K562 (cell line): ENCODE results near the gene STX2. TPM values are rescaled to one million over a fixed set of nuclear protein-coding genes. Genes with fewer than 3 reads are reported as not detected.

Experiments used
- BCL6 ChIP-seq: fragments of 250-450 bp; sonication (Bioruptor Pico); IDR thresholded peaks from 2 replicates; pipeline ENCODE4 v1.4.0; 2020
- CSDE1 ChIP-seq, 2 experiments: fragments of 450-650 bp; IDR thresholded peaks; 2 replicates each; pipeline ENCODE4 v1.6.1; 2016; ENCODE audit warnings: mild to moderate bottlenecking in 1 of 2
- E2F8 ChIP-seq: fragments of 450-650 bp; IDR thresholded peaks from 2 replicates; pipeline ENCODE4 v1.7.1; 2018; ENCODE audit warnings: mild to moderate bottlenecking, low read depth; ENCODE audit not compliant: partially characterized antibody
- ELF1 ChIP-seq: fragments of 200-800 bp; sonication (Bioruptor generic); IDR thresholded peaks from 2 replicates; pipeline ENCODE4 v1.6.1; 2016; ENCODE audit warnings: missing genetic modification characterization, missing compliant biosample characterization
- ETS2 ChIP-seq: IDR thresholded peaks from 2 replicates; pipeline ENCODE4 v1.6.1; 2016; ENCODE audit warnings: borderline replicate concordance, missing genetic modification characterization, mild to moderate bottlenecking, moderate library complexity, missing compliant biosample characterization; ENCODE audit not compliant: poor library complexity, severe bottlenecking
- ETV6 ChIP-seq, 3 experiments: fragments of 150-350 bp in 1 of 3; sonication (generic) in 1 of 3; formaldehyde crosslinking in 1 of 3; IDR thresholded peaks; 2 replicates each; pipeline versions ENCODE4 v1.6.1 to v1.8.0; 2014 to 2022; ENCODE audit warnings: borderline replicate concordance in 2 of 3, low read depth in 2 of 3, antibody characterized with exemption in 1 of 3, low read length in 1 of 3, mild to moderate bottlenecking in 1 of 3, missing genetic modification reagents in 1 of 3
- GATAD2B ChIP-seq: fragments of 450-650 bp; IDR thresholded peaks from 2 replicates; pipeline ENCODE4 v1.6.1; 2017; ENCODE audit warnings: mild to moderate bottlenecking, borderline replicate concordance
- HDAC3 ChIP-seq: fragments of 450-650 bp; IDR thresholded peaks from 2 replicates; pipeline ENCODE4 v1.6.1; 2018; ENCODE audit warnings: borderline replicate concordance, mild to moderate bottlenecking, moderate library complexity; ENCODE audit not compliant: partially characterized antibody
- HMG20B ChIP-seq: fragments of 250-450 bp; sonication (Bioruptor Pico); IDR thresholded peaks from 2 replicates; pipeline ENCODE4 v1.5.0; 2021; ENCODE audit warnings: mild to moderate bottlenecking
- HNRNPL ChIP-seq: fragments of 200-400 bp; formaldehyde crosslinking; IDR thresholded peaks from 2 replicates; pipeline ENCODE4 v1.6.1; 2017; ENCODE audit warnings: low read depth, mild to moderate bottlenecking, low read length
- MYBL2 ChIP-seq, 2 experiments: fragments of 450-650 bp in 1 of 2; sonication (generic) in 1 of 2; formaldehyde crosslinking in 1 of 2; IDR thresholded peaks; 2 replicates each; pipeline versions ENCODE4 v1.6.1 to v1.8.1; 2017 to 2022; ENCODE audit warnings: borderline replicate concordance in 1 of 2, inconsistent platforms in 1 of 2, low read depth in 1 of 2, mild to moderate bottlenecking in 1 of 2, missing genetic modification reagents in 1 of 2, moderate library complexity in 1 of 2
- PBX2 ChIP-seq, 2 experiments: IDR thresholded peaks in 1 of 2; conservative IDR thresholded peaks in 1 of 2; 2 replicates each; pipeline ENCODE4 v1.6.1; 2016; ENCODE audit warnings: low read depth in 2 of 2, mild to moderate bottlenecking in 1 of 2, missing compliant biosample characterization in 1 of 2, missing genetic modification characterization in 1 of 2, moderate library complexity in 1 of 2
- PHF20 ChIP-seq: fragments of 450-650 bp; IDR thresholded peaks from 2 replicates; pipeline ENCODE4 v1.6.1; 2018; ENCODE audit not compliant: partially characterized antibody
- RBBP5 ChIP-seq: fragments of 200-600 bp; sonication (generic); IDR thresholded peaks from 2 replicates; pipeline ENCODE4 v1.6.1; 2012; ENCODE audit warnings: borderline replicate concordance, mild to moderate bottlenecking, low read length, control low read depth, inconsistent platforms; ENCODE audit not compliant: insufficient read depth, poor library complexity, severe bottlenecking
- SAFB2 ChIP-seq: fragments of 200-400 bp; formaldehyde crosslinking; IDR thresholded peaks from 2 replicates; pipeline ENCODE4 v1.6.1; 2018; ENCODE audit warnings: borderline replicate concordance, low read length, low read depth, moderate library complexity; ENCODE audit not compliant: severe bottlenecking
- ZBTB2 ChIP-seq: fragments of 450-650 bp; IDR thresholded peaks from 2 replicates; pipeline ENCODE4 v1.6.1; 2016; ENCODE audit warnings: antibody characterized with exemption
- ZNF274 ChIP-seq: IDR thresholded peaks from 2 replicates; pipeline ENCODE4 v1.6.1; 2011; ENCODE audit warnings: low read depth, mild to moderate bottlenecking, low read length, moderate library complexity, borderline replicate concordance
- ZNF76 ChIP-seq: fragments of 250-450 bp; sonication (Bioruptor Pico); IDR thresholded peaks from 2 replicates; pipeline ENCODE4 v1.4.0; 2020; ENCODE audit warnings: mild to moderate bottlenecking, moderate library complexity, borderline replicate concordance
- polyA plus RNA-seq, 8 experiments: library from polyadenylated mRNA; depleted of rRNA in 4 of 8; stranded (reverse) in 5 of 8; unstranded in 3 of 8; fragments of >200 nt; fragmentation: Nextera tagmentation in 2 of 8; fragmentation: Illumina TruSeq in 1 of 8; extraction: Ambion mirVana in 2 of 8; extraction: Trizol in 1 of 8; gene quantifications; 2 replicates each; pipeline versions ENCODE4 v1.2.1 to v1.2.3, GENCODE V29; 2011 to 2014; ENCODE audit warnings: inconsistent platforms in 1 of 8, missing spikeins in 1 of 8
- total RNA-seq, 7 experiments: library from RNA; depleted of rRNA in 6 of 7; stranded (reverse); fragments of >200 nt in 6 of 7; fragmentation: Illumina TruSeq in 2 of 7; extraction: Trizol in 2 of 7; gene quantifications; 2 replicates each; pipeline versions ENCODE4 v1.2.1 to v1.2.3, GENCODE V29; 2011 to 2021; ENCODE audit warnings: low replicate concordance in 1 of 7

Gene STX2
- total and polyA plus RNA-seq, 9 of the 15 experiments (the other 6 are each of a cell fraction or from before 2014, with no cell fraction given), result 22.2 to 54.6 (median 30.8) TPM

- TF ChIP-seq HDAC3 (no peak), E2F8 (peak; percentile 81), ELF1 (peak; percentile 92), ZNF274 (no peak), CSDE1 (IDR thresholded peaks at IDR 0.05) (no peak), HMG20B (CRISPR knock-in tag) (no peak), RBBP5 (no peak), GATAD2B (no peak), HNRNPL (no peak), PBX2 (CRISPR knock-in tag; IDR thresholded peaks at IDR 0.05; ENCODE audit: low read depth) (no peak), PBX2 (tag; conservative IDR thresholded peaks at IDR 0.05; ENCODE audit: low read depth) (no peak), ETV6 (IDR thresholded peaks at IDR 0.05; ENCODE audit: borderline replicate concordance in 1 of 2, low read depth in 2 of 2, low read length in 1 of 2) (peak; percentile 92 to 97), ETV6 (CRISPR knock-in tag; IDR thresholded peaks at IDR 0.05; ENCODE audit: borderline replicate concordance) (peak; percentile 97), BCL6 (CRISPR knock-in tag) (no peak), SAFB2 (no peak), MYBL2 (IDR thresholded peaks at IDR 0.05; ENCODE audit: low read depth) (no peak), MYBL2 (CRISPR knock-in tag; IDR thresholded peaks at IDR 0.05; ENCODE audit: borderline replicate concordance) (no peak), ZBTB2 (peak; percentile 56; the same call in 1 of the 2 replicates), ZNF76 (CRISPR knock-in tag) (no peak), ETS2 (tag) (no peak), PHF20 (peak; percentile 95)
These were observed 84.7 kb downstream of the STX2 start (continued) for GRCh38 chr12:130754234-130754901.
